GM21723 (cell line): ENCODE results near the gene DIDO1.

Experiments
- ATAC-seq: cut with Tn5 transposase; IDR thresholded peaks from one replicate; pipeline ENCODE4 v1.9.1; 2021; ENCODE audit warnings: mild to moderate bottlenecking, moderate library complexity; ENCODE audit not compliant: unreplicated experiment

The DIDO1 gene

DNA sequence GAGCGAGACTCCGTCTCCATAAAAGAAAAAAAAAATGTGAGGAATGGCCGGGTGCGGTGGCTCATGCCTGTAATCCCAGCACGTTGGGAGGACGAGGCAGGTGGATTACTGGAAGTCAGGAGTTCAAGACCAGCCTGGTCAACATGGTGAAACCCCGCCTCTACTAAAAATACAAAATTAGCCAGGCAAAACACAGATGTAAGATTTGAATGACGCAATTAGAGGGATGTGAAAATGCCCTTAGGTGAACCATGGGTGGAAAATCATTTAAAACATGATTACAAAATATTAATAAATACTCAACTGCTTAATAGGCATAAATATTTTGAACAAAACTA is 88.5 kb downstream of the DIDO1 start:
- ATAC-seq: no peak

DNA sequence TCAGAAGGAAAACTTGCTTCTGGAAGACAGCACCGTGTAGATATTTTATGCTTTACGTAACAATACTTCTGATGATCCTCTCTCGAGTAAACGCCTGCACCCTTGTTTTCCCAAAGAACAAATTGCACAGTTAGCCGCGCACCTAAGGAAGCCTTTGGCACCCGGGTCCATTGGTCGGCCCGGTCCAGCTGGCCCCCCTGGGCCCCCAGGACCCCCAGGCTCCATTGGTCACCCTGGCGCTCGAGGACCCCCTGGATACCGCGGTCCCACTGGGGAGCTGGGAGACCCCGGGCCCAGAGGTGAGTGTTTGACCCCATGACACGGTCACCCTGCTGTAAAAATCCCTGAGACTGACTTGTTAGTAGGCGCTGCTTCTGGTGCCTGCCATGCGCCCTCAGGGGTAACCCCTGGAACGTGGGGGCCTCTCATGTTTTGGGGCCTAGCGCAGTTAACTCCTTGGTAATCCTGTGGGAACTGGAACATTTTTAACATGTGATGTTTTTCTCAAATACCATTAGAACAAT is 89.3 kb downstream of the DIDO1 start:
- ATAC-seq: no peak

DNA sequence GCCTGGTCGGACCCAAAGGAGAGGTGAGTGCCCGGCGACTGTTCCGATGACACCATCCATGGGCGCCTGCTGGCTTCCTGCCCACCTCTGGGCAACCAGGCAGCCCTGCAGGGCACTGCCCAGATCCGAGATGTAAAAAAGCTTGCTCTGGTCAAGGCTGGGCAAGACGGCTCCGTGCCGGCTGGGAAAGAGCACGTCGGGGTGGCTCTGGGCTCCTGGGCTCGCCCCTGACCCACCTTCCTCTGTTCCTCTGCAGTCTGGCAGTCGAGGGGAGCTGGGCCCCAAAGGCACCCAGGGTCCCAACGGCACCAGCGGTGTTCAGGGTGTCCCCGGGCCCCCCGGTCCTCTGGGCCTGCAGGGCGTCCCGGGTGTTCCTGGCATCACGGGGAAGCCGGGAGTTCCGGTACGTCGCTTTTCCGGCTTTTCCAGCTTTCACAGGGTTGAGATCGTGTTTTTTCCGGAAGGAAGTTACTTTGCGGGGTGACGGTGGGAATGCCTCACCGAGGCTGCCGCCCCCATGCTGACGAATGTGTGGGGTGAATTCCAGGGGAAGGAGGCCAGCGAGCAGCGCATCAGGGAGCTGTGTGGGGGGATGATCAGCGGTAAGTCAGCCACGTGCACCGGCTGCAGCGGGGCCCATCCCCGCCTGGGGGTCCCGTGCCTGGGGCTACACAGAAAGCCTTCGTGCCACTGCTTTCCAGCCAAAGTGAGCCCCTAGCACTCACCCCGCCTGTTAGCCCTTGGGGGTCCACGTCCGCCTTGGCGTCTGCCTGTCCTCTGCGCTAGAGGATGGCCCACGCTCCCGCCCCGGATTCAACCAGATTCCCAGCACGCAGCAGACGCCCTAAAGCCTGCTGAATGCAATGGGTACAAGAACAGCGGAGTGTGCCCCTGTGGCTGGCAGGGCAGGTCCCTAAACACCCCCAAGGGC is 90.1 kb downstream of the DIDO1 start:
- ATAC-seq: no peak

DNA sequence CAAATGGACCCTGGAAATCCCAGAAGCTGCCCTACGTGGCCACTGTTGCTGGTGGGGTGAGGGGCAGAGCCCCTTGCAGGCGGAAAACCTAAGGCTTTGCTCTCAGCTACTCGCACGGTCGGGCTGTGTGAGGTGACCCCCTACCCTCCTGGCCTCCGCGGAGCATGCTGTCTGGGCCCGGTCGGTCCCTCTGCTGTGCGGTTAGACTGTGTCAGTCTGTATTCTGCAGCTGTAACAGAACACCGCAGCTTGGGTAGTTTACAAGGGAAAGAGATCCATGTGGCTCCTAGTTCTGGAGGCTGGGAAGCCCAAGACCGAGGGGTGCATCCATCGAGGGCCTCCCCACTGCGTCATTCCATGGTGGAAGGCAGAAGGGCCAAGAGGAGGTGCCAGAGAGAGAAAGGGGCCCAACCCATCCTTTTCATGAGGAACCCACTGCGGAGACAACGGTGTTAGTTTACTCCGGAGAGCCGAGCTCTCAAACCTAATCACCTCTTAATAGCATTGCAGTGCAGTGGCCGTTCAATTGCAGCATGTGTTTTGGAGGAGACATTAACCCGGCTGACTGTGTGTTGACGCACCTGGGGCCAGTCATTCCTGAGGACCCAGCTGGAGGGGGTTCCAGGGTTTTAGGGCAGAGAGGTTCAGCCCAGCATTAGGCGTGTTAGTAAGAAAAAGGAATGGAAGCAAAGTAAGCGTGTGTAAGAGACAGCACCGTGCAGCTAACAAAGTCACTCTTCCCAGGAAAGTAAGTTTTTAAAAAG is 91.2 kb downstream of the DIDO1 start:
- ATAC-seq: no peak

DNA sequence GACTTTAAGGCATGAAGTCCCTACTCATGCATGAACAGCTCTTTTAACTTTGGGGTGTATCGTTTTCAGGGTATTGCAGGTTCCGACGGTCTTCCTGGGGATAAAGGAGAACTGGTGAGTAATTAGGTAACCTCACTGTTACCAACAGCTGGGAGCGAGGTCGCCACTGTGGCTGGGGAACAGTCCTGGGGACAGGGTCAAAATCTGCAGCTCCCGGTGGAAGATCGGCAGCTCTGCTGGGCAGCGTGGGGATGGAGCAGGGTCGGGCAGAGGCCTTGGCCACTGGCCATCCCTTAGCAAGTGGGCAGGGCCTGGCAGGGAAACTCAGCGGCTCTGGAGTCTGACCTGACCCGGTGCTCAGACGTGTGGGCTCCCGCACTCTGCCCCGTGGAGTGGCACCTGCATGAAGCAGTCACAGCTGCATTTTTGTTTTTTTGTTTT is 93.3 kb downstream of the DIDO1 start:
- ATAC-seq: peak; percentile 20

DNA sequence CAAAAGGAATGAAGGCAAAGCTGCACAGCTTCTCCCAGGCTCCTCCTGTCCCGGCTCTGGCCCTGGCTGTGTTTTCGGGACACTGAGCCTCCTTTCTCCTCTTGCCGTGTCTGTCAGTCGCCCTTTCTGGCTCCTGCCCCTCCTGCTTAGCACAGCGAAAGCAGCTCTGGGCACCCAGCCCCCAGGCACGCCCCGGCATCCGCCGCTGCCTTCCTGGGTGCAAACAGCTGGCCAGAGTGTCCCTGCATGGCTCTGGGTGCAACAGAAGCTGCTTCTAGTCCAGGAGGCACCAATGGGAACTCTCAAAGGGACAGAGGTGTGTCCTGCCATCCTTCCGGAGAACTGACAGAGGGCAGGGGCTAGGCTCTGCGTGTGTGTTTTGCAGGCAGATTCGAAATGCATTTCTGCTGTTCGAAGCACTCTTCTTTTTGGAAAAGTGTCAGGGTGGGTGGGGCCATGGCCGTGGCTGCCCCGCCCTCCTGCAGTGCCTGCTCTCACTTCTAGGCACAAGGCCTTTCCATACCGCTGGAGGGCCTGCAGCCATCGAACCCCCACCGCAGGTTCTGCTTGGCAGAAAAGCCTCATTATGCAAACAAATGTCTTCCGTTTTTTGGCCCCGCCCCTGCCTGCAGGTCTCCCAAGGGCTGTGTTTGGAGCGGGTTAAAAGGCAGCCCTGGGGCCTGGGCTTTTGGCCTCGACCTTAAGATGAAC is 93.9 kb downstream of the DIDO1 start:
- ATAC-seq: peak; percentile 72

DNA sequence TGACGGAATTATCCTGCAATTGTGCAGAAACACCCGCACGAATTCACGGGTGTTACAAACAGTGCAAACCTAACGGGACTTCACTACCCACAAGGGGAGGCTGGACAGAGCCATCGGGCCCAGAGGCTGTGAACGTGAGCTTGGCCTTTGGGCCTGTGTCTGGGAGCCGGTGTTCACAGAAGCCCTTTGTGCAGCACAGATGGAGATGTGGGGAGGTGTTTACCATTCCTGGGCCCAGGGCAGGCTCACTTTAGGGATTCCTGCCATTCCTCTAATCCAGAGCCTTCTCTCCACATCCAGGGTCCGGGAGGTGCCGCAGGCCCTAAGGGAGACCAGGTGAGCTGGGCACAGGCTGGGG is 94.5 kb downstream of the DIDO1 start:
- ATAC-seq: no peak

DNA sequence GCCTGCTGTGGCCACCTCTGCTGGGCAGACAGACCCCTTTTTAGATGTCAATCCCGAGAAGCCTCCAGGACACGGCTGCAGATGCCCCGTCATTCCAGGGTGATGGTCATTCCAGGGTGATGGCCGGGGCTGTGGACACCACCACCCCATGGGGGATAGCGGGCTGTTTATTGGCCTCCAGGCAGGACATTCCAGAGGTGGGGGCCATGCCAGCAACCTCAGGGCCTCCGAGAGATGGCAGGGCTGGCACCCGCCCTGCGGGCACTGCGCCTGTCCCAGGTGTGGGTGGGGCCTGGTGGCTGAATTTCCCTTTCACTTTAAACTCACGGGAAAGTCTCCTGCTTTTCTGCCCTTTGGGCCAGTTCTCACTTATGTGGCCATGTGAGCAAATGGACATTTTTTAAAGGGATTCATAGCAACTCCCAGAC is 94.9 kb downstream of the DIDO1 start:
- ATAC-seq: no peak

DNA sequence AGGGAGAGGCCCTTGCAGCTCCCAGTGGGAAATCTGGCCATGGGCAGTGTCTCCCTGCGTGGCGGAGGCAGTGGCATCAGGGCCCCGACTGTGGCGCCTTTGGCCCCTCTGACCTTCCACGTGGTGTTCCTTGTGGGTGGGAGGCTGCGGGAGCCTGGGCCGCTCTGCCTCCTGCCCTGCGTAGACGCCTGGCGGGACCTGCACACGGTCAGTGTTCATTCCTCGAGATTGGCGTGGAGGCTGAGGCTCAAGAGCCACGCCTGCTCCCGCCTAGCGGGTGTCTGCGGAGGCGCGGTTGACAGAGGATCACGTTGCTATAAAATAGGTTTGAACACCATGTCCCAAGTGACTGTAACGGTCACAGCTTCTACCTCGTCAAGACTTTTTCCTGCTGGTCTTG is 95.5 kb downstream of the DIDO1 start:
- ATAC-seq: no peak

DNA sequence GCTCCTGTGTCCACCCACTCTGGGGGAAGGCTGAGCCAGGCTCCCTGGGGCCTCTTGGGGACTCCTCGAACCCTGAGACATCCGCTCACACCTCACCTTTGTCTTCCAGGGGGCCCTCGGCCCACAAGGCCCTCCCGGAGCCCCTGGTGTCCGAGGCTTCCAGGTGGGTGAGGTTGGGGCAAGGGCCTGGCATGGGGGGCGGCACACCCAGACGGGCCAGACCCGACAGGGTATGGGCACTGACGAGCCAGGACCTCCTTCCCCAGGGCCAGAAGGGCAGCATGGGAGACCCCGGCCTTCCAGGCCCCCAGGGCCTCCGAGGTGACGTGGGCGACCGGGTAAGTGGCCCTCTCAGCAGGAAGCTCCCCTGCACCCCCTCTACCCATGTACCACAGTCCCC is 96.1 kb downstream of the DIDO1 start:
- no peak for ATAC-seq

DNA sequence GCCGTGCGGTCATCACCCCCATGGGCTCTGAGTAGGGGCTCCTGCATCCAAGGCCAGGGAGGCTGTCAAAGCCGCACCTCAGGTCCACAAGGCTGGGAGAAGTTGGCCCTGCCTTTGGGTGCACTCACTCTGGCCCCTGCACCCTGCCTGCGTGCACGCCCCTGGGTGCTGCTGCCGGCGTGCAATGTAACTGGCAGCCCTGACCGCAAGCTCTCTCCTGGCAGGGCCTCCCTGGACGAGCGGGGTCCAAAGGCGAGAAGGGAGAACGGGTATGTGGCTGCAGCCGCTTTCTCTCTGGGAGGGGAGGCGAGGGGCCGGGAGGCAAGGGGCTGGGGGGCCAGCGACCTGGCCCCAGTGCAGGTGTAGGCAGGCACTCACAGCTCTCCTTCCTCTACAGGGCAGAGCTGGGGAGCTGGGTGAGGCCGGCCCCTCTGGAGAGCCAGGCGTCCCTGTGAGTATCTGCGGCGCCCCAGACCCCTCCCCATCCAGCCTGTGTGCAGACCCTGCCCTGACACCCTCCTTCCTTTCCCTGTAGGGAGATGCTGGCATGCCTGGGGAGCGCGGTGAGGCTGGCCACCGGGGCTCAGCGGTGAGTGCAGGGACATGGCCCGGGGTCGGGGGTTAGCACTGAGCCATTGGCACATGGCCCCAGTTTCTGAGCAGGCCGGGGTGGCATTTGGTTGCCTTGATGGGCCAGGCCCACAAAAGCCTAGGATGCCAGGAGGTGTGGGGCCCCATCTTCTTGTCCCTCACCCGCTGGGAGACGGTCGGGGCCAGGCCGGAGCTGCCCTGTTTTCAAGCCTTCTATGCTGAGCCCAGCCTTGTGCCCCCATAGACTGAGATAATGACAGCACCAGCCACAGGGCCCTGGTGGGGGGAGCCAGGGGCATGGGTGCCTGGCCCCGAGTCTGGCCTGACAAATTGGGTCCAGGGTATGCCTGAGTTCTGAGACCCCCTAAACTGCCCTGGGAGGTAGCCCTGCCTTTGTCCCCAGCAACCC is 96.8 kb downstream of the DIDO1 start:
- no peak for ATAC-seq

DNA sequence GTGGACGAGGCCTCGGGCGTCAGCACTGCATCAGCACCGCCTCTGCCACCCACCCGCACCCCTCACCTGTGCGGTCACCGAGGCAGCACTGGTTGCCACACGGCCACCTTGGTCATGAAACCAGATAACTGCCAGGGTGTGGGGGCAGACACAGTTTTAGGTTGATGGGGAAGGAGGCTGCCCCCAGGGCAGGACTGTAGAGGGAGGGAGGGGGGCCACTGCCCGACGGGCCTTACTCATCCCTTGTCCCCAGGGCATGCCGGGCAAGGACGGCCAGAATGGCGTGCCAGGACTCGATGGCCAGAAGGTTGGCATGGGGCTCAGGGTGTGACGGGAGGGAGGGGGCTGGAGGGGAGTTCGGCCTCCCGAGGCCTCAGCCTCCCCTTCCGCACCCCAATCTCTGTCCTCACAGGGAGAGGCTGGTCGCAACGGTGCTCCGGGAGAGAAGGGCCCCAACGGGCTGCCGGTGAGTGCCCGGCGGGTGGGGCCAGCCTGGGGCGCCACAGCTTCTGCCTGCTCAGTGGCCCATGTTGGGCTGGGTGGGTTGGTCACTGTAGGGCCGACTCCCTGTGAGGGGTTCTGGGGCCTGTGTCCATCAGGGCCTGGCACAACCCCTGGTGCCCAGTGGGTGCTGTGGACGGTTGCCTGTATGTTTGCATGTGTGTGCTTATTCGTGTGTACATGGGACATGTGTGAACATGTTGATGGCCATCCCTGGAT is 97.6 kb downstream of the DIDO1 start:
- ATAC-seq: no peak

DNA sequence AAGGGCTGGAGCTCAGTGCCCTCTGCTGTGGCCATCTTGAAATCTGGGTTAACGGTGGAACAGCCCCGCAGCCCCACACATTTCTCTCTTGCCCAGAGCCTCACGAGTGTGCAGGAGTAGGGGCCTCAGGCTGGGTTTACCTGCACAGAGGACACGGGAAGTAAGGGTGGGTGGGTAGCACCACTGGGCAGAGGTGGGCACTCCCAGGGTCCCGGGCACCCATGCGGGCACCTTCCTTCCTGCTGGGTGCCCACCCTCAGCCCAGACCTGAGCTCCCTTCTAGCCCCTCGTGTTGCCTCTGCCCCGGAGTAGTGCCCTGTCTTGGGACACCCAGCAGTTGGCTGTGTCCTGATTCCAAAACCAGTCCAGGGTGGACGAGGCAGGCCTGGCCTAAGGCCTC is 98.3 kb downstream of the DIDO1 start:
- ATAC-seq: no peak
